Kidney (tissue), 14 donors: ENCODE data around the gene LIMA1. TPM values are rescaled to one million over a fixed set of nuclear protein-coding genes. Genes with fewer than 3 reads are reported as not detected.

Experiments
- DNase-seq, 5 donors: peaks; one replicate each; pipeline ENCODE4 v3.0.0-alpha.2; 2013 to 2020
- FAIRE-seq: peaks from 2 replicates; lab custom pipeline; 2012; peaks lifted over from hg19 to GRCh38; lab: Jason Lieb, UNC
- H3K27ac ChIP-seq, 2 donors: one replicate each; pipeline ENCODE4 v1.7.0; 2013; ENCODE audit warnings: low read depth in 2 of 2, low read length in 2 of 2, inconsistent platforms in 1 of 2
- H3K27me3 ChIP-seq: one replicate; pipeline ENCODE4 v1.7.1; 2013; ENCODE audit warnings: low read length, inconsistent platforms; ENCODE audit not compliant: control insufficient read depth, insufficient read depth
- H3K36me3 ChIP-seq, 3 donors: one replicate each; pipeline versions ENCODE4 v1.7.0 to v1.7.1; 2013; ENCODE audit warnings: low read length in 3 of 3, control low read depth in 1 of 3, inconsistent platforms in 1 of 3; ENCODE audit not compliant: insufficient read depth in 3 of 3, control insufficient read depth in 2 of 3
- H3K4me1 ChIP-seq, 3 donors: one replicate each; pipeline versions ENCODE4 v1.7.0 to v1.7.1; 2013; ENCODE audit warnings: low read length in 3 of 3, inconsistent platforms in 1 of 3, low read depth in 1 of 3; ENCODE audit not compliant: control insufficient read depth in 2 of 3, insufficient read depth in 2 of 3
- H3K4me3 ChIP-seq, 3 donors: one replicate each; pipeline versions ENCODE4 v1.7.0 to v1.8.1; 2013; ENCODE audit warnings: low read length in 3 of 3, control low read depth in 1 of 3, inconsistent platforms in 1 of 3
- H3K9ac ChIP-seq, 3 donors: one replicate each; pipeline versions ENCODE4 v1.7.0 to v1.7.1; 2013; ENCODE audit warnings: low read length in 3 of 3, control low read depth in 1 of 3, inconsistent platforms in 1 of 3
- H3K9me3 ChIP-seq, 3 donors: one replicate each; pipeline versions ENCODE4 v1.7.0 to v1.7.1; 2013; ENCODE audit warnings: low read length in 3 of 3, control low read depth in 1 of 3, inconsistent platforms in 1 of 3; ENCODE audit not compliant: control insufficient read depth in 2 of 3, insufficient read depth in 1 of 3
- CTCF ChIP-seq: IDR thresholded peaks from 3 replicates; pipeline ENCODE4 v1.5.1; 2012; ENCODE audit warnings: mild to moderate bottlenecking, moderate library complexity, borderline replicate concordance; ENCODE audit not compliant: insufficient read depth; ENCODE audit errors: extremely low read depth
- intact Hi-C: fragments of 100-400 bp; cut with DNase I; formaldehyde crosslinking; loops from one replicate; pipeline ENCODE4 v1.11.1; 2022
- polyA plus RNA-seq: library from polyadenylated mRNA; stranded (reverse); fragments of 350-450 nt; fragmentation: Illumina TruSeq; extraction: RNeasy Lipid Tissue Mini Kit (QIAGEN cat#74804); gene quantifications from one replicate; pipeline ENCODE4 v1.2.3, GENCODE V29; 2014; ENCODE audit warnings: low read depth, low replicate concordance; ENCODE audit not compliant: insufficient read depth
- total RNA-seq: library from RNA; stranded (reverse); fragmentation: NEBNext Ultra II Directional; extraction: Animal tissue kit (Norgen Biotek cat#: 25700); gene quantifications from one replicate; pipeline ENCODE4 v1.2.1, GENCODE V29; 2021
- donor health status: control.
- donor health status: control.
- donor health status: control.
- donor health status: control.
- donor health status: control.
- donor health status: DM: yes; HTN: yes; CAD: no.
- donor health status: Normal renal cell carcinoma (clear cell type).

The LIMA1 gene
- total and polyA plus RNA-seq, 2 donors from 2014 or later = 43.1 to 76.1 TPM

- FAIRE-seq (no peak), DNase-seq (no peak)
- Histone ChIP-seq H3K36me3 (no peaks in the 10 kb centered on the region), H3K4me3 (no peak overlapping the region), H3K27me3 (no peaks in the 10 kb centered on the region), H3K4me1 (no peaks in the 10 kb centered on the region), H3K9ac (no peak overlapping the region), H3K27ac (no peak overlapping the region), H3K9me3 (no peaks in the 10 kb centered on the region)
- TF ChIP-seq CTCF = no peak
- intact Hi-C loops = no loop called here
Observed at GRCh38 chr12:50147281-50147680, 136.0 kb downstream of the LIMA1 start.

DNA sequence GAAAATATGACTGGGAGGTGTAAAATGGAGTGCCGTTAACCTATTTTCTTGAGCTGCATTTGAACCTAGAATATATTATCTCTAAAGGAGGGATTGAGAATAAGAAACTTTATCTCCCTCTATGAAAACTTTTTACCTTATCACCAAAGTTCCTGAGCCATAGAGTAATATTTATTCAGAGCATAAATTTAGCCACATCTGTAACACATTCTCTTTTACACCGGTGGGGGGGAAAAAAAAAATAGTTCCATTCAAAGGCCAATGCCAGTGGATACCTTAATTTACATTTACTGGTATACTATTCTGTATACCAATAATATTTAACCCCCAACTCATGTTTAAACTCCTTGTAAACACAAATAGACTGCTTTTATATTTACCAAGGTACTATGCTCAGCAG lies 137.9 kb downstream of the LIMA1 start:
- FAIRE-seq = no peak
- intact Hi-C loops = no loop called here

DNA sequence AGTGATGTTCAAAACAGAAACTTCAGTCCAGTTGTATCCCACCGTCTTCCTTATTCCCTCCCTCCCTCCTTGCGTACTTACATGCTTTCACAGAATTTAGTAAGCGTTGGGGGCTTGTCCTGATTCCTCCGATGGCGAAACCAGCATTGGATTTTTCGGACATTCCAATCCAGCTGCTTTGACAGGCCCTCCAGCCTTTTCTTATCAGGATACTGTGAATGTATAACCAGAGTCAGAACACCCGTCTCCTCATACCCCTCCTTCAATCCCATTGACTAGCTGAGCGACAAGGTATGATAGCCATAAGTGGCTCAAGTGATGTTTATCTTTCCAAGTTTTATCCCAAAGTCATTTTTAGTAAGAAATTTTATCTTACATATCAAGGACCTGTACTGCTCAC lies 140.3 kb downstream of the LIMA1 start:
- intact Hi-C loops = no loop called here
- FAIRE-seq (no peak), DNase-seq (no peak)
- Histone ChIP-seq H3K27ac (no peak overlapping the region), H3K4me1 (no peaks in the 10 kb centered on the region), H3K9ac (no peak overlapping the region), H3K4me3 (no peak overlapping the region), H3K9me3 (no peaks in the 10 kb centered on the region), H3K27me3 (no peaks in the 10 kb centered on the region), H3K36me3 (no peaks in the 10 kb centered on the region)
- TF ChIP-seq CTCF = no peak

More for the DNA sequence above, 137.9 kb downstream of the LIMA1 start:
- no peak overlapping the region for H3K9ac ChIP-seq
- DNase-seq = no peak
- H3K9me3 ChIP-seq = no peaks in the 10 kb centered on the region
- H3K27me3 ChIP-seq = no peaks in the 10 kb centered on the region
- no peak overlapping the region for H3K27ac ChIP-seq
- TF ChIP-seq CTCF = no peak
- no peak overlapping the region for H3K4me3 ChIP-seq
- no peaks in the 10 kb centered on the region for H3K36me3 ChIP-seq
- no peaks in the 10 kb centered on the region for H3K4me1 ChIP-seq
